GM12873 (cell line): ENCODE measurements around the gene PKDREJ.

Experiments used
- CTCF ChIP-seq: IDR thresholded peaks from 2 replicates; pipeline ENCODE4 v1.5.1; 2012; ENCODE audit warnings: low read depth, mild to moderate bottlenecking, moderate library complexity, low read length, control low read depth; ENCODE audit not compliant: insufficient read depth; ENCODE audit errors: missing control alignments

PKDREJ gene

GRCh38 chr22:46278656-46279645 is 15.8 kb upstream of the PKDREJ start:
- no peak for TF ChIP-seq CTCF

- no peak for TF ChIP-seq CTCF
These were observed 13.4 kb upstream of the PKDREJ start for GRCh38 chr22:46276563-46276962.

GRCh38 chr22:46275455-46276122 is 12.4 kb upstream of the PKDREJ start:
- no peak for TF ChIP-seq CTCF

GRCh38 chr22:46274381-46274780 is 11.2 kb upstream of the PKDREJ start:
- TF ChIP-seq CTCF, result no peak

- TF ChIP-seq CTCF, result no peak
These were observed 10.4 kb upstream of the PKDREJ start for GRCh38 chr22:46273432-46274148.

GRCh38 chr22:46272762-46273431 is 9.8 kb upstream of the PKDREJ start:
- TF ChIP-seq CTCF, result no peak
